ENCODE data around the gene GMFB.

Gene GMFB

GRCh38 chr14:54478636-54479215, 10.1 kb downstream of the GMFB start:
- TF ChIP-seq CTCF (IDR thresholded peaks at IDR 0.05; ENCODE audit: low read depth, low read length), result no peak
- H3K27ac ChIP-seq, result no peak overlapping the region
- DNase-seq, result no peak
- peaks cover 32% of the 10 kb centered on the region for H3K36me3 ChIP-seq
- H3K27me3 ChIP-seq (ENCODE audit: insufficient read depth, low read depth, severe bottlenecking), result no peaks in the 10 kb centered on the region
- H3K9me3 ChIP-seq (ENCODE audit: severe bottlenecking), result no peaks in the 10 kb centered on the region
- no peak overlapping the region for H3K4me3 ChIP-seq (ENCODE audit: low read depth, low read length)

- Histone ChIP-seq H3K27me3 (ENCODE audit: insufficient read depth, low read depth, severe bottlenecking) (no peaks in the 10 kb centered on the region), H3K36me3 (peaks cover 14% of the 10 kb centered on the region), H3K9me3 (ENCODE audit: severe bottlenecking) (no peaks in the 10 kb centered on the region), H3K4me3 (ENCODE audit: low read depth, low read length) (no peak overlapping the region), H3K27ac (no peak overlapping the region)
- no peak for TF ChIP-seq CTCF (IDR thresholded peaks at IDR 0.05; ENCODE audit: low read depth, low read length)
- no peak for DNase-seq
Observed at GRCh38 chr14:54475911-54476310, 12.9 kb downstream of the GMFB start.

GRCh38 chr14:54475187-54475899, 13.4 kb downstream of the GMFB start:
- Histone ChIP-seq H3K27ac (no peak overlapping the region), H3K27me3 (ENCODE audit: insufficient read depth, low read depth, severe bottlenecking) (no peaks in the 10 kb centered on the region), H3K9me3 (ENCODE audit: severe bottlenecking) (no peaks in the 10 kb centered on the region), H3K36me3 (peaks cover 14% of the 10 kb centered on the region), H3K4me3 (ENCODE audit: low read depth, low read length) (no peak overlapping the region)
- TF ChIP-seq CTCF (IDR thresholded peaks at IDR 0.05; ENCODE audit: low read depth, low read length), result no peak
- DNase-seq, result no peak

- Histone ChIP-seq H3K9me3 (ENCODE audit: severe bottlenecking) (no peaks in the 10 kb centered on the region), H3K4me3 (ENCODE audit: low read depth, low read length) (no peak overlapping the region), H3K36me3 (peaks cover 7% of the 10 kb centered on the region; the same call in 1 of the 2 replicates), H3K27me3 (ENCODE audit: insufficient read depth, low read depth, severe bottlenecking) (no peaks in the 10 kb centered on the region), H3K27ac (no peak overlapping the region)
- DNase-seq, result no peak
- TF ChIP-seq CTCF (IDR thresholded peaks at IDR 0.05; ENCODE audit: low read depth, low read length), result no peak
Observed at GRCh38 chr14:54474232-54474793, 14.5 kb downstream of the GMFB start.

GRCh38 chr14:54472315-54472714, 16.5 kb downstream of the GMFB start:
- Histone ChIP-seq H3K9me3 (ENCODE audit: severe bottlenecking) (peaks cover 7% of the 10 kb centered on the region), H3K4me3 (ENCODE audit: low read depth, low read length) (no peak overlapping the region), H3K36me3 (peaks cover 2% of the 10 kb centered on the region; the same call in 1 of the 2 replicates), H3K27ac (0 out of 2 replicates have a peak overlapping the region, but pooled peaks have one; percentile 19), H3K27me3 (ENCODE audit: insufficient read depth, low read depth, severe bottlenecking) (no peaks in the 10 kb centered on the region)
- DNase-seq, result peak; percentile 27
- TF ChIP-seq CTCF (IDR thresholded peaks at IDR 0.05; ENCODE audit: low read depth, low read length), result no peak
